GM19239 (cell line): ENCODE results near the gene LDB2.
A peak's percentile ranks its signal among the peaks of the same experiment; 100 is the strongest.

Experiments used
- DNase-seq: peaks from one replicate; pipeline ENCODE4 v3.0.0; 2011; ENCODE audit warnings: low spot score; ENCODE audit not compliant: insufficient read length
- FAIRE-seq: peaks from 2 replicates; lab custom pipeline; 2011; peaks lifted over from hg19 to GRCh38; lab: Jason Lieb, UNC

Gene LDB2

DNA sequence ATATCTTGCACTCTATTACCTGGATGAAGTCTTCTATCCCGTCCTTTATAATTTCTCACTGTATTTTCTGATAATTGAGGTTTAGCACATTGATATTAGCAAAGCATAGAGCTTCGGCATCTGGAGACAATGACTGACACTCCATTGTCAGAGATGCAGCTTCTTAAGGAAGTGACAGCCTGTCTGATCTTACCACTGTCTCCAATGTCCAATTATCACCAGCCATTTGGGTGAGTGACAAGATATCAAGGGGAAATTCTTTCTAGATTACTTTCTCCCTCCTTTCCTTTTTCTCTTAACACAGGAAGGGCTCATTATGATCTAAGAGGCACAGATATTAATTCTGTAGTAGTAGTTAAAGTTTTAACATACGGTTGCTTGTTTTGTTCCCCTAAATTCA, 86.4 kb downstream of the LDB2 start:
- no peak for DNase-seq
- FAIRE-seq, result no peak

DNA sequence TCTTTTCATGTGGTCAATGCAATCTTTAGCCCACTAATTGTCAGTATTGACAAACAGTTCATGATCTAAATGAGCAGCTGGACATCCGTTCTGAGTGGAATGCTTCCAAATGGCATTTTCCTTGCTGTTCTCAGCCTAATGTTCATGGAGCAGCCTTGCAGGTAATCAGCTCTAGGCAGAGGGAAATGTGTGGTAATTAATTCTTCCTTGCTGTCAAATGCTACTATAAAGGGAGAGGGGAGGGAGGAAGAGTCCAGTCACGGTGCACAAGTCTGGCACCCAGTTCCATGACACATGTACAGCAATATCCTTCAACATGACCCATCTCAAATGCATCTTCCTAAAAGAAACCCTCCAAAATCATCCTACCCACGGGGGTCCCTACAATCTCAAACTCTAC, 88.5 kb downstream of the LDB2 start:
- DNase-seq, result no peak
- FAIRE-seq, result no peak

DNA sequence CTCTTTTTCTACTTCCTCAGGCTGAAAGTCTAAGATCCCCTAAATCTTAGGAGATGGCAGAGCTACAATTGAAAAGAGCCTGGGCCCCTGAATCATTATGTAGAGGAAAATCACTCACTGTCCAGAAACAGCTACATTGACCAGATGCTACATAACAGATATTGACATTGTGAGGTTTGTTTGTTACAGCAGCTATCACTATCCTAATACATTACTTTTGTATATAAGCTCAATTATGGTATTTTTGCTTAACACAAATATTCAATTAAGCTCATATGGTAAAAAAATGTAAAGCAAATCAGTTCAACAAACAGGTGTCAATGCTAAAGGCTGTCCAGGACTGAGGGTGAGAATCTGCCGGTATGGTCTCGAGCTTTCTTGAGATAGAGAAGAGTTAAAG, 89.4 kb downstream of the LDB2 start:
- no peak for FAIRE-seq
- DNase-seq, result no peak

DNA sequence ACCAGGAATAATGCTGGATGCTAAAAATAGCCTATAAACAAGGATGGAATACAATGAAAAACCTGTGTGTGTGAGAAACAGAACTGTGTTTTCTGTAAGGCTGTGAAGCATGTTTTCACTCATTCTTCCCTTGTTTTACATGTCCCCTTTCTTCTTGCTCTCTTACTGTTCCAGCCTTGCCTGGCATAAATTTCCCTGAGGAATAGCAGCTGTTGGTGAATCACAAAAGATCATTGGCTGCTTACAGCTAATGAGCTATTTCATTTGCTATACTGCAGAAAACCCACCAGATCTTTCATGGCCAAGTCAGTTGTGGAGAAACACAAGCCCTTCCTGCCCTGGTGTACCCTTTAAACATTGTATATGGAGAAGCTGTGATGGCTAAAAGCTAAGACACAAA, 91.1 kb downstream of the LDB2 start:
- FAIRE-seq, result no peak

DNA sequence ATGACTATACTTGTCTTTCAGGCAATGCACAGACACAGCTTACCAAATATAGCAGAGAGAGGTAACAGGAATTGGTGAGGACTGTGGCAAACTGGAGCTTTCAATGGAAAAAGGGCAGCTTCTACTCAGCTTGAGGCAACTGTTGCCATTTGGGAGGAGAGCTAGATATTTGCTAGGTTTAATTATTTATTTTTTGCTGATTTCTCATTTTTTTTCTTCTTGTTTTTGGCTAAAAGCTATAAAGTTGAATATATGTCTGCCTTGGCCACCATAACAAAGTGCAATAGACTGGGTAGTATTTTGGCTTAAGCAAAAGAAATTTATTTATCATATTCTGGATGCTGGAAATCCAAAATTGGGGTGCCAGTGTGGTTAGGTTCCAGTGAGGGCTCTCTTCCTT, 93.9 kb downstream of the LDB2 start:
- no peak for FAIRE-seq

More for the DNA sequence above, 91.1 kb downstream of the LDB2 start:
- DNase-seq, result no peak

DNA sequence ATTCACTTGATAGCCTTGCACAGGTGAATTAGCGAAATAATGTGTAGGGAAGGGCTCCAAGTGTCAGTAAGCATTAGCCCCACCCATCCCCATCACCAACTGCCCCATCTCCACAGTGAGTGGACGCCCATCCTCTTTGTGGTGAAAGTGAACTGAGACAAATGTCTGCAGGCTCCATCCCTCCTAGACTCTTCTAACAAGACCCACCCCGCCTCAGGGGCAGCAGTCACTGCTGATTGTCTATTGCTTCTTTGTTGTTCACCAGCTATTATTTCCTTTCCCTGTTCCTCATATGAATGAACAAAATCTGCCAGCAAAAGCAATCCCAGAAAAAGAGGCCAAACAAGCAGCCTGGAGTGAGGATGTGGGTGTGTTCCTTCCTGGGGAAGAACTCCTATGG, 96.4 kb downstream of the LDB2 start:
- FAIRE-seq (no peak), DNase-seq (no peak)

More for the DNA sequence above, 93.9 kb downstream of the LDB2 start:
- no peak for DNase-seq

DNA sequence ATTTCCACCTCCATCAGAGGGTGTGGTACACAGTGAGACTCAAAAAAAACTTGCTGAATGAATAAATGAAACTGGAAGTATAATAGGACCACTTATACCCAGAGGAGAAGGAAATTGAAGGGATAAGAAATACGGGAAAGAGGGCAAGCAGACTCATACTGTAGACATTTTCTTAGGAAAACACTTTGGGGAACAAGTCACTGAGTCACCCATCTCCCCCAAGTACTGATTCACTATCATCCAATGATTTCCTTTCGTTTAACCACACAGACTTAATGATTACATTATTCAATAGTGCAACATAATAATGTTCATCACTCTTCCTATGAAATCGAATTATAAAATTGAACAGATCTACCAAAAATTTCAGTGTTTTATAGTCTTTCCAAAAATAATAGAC, 97.1 kb downstream of the LDB2 start:
- DNase-seq, result no peak
- FAIRE-seq, result no peak

DNA sequence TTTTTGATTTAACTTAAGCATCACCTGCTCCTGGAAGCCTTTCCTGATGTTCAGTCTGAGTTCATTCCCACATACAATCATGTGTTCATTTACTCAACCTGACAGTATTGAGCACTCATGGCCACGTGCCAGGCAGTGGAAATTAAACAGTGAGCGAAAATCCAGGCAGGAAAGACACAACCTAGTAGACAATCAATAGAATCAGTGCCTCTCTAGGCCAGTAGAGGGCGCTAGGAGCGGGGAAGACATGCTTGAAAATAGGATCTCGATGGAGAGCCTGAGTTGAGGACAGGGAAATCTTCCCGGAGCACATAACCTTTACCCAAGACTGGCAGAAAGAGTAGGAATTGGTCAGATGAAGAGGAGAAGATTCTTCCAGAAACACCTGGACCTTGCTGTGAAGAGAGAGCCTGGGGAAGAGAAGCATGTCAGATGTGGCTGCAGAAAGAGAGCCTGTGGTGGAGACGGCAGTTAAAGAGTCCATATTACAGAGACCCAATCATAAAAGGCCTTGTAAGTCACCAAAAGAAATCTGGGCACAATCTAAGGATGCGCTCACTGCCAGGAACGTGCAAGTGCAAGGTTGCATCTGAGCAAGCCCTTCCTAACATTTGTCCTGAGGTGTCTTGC, 103.5 kb downstream of the LDB2 start:
- peak; percentile 66 for FAIRE-seq
- peak; percentile 6 for DNase-seq

DNA sequence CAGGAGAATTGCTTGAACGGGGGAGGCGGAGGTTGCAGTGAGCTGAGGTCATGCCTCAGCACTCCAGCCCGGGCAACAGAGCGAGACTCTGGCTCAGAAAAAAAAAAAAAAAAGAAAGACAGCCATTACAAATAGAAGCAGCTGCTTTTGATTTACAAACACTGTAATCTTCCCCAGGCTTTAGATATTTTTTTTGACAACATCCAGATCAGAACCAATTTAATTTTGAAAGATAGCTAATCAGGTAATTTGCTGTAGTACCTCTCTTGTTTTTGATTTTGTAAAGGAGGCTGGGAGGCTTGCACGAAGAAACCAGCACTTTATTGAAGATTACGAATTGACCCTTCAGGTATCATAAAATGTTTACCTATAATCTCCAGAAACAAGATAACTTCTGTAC, 107.0 kb downstream of the LDB2 start:
- DNase-seq, result no peak
- no peak for FAIRE-seq

DNA sequence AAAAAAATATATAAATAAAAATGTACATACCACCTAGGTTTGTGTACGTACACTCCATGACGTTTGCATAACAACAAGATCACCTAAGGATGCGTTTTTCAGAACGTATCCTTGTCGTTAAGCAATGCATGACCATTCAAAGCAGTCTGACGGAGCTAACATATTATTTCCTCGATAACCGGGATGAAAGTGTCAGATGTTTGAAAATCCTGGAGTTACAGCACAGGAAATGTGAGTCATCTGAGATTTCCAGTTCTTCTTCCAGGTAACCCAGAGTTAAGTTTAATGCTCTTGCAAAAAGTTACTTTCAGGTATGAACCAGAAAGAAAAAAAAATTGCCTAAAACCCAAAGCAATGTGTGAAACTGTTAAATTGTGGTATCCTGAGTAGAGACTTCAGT, 107.9 kb downstream of the LDB2 start:
- FAIRE-seq, result no peak
- DNase-seq, result no peak

DNA sequence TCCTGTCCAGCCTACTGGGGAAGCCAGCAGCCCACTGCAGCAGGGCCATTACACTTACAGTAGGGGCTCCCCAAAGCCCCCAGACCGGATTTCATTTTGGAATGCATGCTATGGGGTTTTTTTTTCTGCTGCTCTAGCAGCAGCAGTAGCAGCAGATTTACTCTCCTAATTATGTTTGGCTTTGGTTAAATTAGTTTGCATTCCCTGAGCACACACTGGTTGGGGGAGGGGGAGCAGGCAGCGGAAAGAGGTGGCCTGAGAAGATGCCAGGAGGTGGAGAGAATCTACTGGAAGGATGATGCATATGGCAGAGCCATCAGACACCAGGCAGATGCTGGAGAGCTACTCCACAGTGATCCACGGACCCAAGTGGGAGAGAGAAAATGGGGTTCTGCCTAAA, 109.6 kb downstream of the LDB2 start:
- no peak for FAIRE-seq
- DNase-seq, result no peak

DNA sequence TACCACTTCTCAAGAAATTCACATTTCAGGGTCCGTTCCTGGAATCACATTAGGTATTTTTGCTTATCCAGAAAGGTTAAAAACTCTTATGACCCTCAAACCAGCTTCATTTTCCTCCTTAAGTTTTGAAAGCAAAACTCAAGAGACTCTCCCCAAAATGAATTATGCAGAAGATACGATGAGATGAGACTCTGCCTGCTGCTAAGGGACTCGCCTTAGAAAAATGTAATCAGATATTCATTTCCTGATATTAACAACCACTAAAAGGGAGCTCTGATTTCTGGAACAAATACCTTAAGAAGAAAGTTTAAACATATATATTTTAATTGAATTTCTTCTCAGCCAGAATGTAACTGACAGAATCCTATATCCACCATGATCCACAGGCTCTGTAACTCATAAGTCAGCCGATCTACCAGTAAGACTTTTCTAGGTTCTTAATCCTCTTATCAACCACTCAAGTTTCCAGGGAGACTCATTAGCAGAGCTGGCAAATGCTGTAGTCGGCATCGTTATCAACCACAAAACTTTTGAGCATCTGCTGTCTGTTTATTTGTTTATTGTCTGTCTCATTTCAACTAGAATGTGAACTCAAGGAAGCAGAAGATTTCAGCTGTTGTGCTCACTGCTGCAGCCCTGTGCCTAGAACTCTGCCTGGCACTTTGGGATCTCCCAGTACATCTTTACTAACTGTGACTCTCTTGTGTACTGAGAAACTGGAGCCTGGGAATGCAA, 112.5 kb downstream of the LDB2 start:
- FAIRE-seq (no peak), DNase-seq (no peak)

DNA sequence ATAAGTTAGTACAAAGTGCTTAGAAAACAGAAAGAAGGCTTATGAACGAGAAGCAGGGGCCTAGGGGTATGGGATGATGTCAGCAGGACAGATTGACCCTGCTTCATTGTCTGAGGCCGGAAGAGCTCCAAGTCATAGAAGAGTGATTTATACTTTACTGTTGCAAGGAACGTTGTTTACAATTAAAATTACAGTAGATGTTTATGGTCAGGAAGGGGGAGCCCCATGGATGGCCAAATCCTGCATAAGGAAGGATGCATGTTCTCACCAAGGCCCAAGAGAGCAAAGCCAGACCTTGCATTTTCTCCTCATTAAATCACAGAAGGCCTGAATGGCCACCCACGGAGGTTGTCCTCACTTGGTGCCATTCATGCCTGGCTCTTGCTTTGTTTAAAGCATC, 115.3 kb downstream of the LDB2 start:
- no peak for FAIRE-seq
- no peak for DNase-seq

DNA sequence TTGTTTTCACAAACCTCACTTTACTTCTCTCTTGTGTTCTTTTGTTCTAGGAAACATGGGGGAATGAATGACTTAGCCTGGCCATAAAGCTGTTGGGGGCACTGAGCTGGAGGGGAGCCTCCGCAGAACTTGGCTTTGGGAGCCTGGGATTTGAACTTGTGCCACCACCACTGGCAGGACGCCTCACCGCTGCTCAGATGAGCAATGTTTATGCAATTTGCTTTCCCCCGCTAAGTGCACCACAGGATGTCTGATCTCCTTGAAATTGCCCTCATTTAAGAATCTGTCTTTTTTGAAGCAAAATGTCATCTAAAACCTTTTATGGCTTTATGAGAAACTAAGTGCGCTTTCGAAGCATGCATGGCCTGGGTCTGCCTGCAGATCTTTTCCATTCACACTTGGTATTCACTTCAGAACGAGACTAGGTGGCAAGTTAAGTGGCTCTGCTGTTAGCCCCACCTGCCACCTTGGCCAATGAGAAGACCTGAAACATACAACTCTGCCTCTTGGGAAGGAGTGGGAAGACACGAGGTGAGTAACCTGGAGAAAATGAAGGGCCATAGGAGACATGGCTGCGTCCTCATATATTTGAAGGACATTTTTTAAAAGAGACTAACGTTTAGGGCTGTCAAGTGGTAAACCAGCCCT, 119.3 kb downstream of the LDB2 start:
- DNase-seq (no peak), FAIRE-seq (no peak)

DNA sequence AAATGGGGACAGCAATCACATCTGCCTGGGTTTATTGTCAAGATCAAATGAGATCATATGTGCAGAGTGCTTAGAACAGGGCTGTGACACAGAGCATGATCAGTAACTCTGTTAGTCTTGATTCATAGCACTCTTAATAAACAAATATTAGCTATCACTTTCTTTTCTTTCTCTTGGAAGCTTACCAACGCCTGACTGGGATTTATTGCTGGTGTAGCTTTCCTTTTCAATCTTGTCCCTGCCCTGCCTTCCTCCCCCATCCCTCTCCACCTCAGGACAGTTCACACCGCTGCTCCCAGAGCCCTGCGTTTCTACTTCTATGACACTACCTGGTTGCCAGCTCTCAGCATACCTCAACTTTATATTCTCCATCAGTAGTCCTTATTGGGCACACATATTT, 120.7 kb downstream of the LDB2 start:
- no peak for DNase-seq
- no peak for FAIRE-seq

DNA sequence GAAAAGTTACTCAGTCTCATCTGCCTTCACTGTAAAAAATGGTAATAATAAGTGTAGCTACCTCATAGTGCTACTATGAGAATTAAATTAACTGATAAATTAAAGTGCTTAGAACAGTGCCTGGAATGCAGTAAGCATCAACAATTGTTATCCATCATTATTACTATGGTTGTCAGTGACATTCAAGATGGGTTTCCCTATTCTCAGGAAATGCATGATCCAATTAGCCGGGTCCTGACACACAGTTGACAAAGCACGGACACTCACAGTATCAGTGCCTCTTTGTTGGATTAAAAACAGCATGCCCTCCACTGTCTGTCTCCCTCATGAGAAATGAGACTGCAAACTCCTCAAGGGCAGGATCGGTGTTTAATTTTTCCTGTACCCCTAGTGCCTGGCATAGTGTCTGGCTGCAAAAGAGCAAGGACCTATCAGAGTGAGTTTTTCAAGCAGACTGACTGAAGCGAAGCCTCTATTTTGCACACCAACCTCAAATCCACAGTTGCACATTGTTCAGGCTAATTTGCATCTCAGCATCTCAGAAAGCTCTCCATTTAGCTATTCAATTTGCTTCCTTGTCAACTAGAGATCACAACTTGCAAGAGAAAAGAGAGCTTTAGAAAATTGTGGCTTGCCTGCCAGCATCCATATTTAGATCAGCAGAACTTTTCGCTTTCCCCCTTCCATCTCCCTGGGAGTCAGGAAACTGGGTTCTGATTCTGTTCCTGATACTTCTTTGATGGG, 122.9 kb downstream of the LDB2 start:
- DNase-seq, result no peak
- no peak for FAIRE-seq

DNA sequence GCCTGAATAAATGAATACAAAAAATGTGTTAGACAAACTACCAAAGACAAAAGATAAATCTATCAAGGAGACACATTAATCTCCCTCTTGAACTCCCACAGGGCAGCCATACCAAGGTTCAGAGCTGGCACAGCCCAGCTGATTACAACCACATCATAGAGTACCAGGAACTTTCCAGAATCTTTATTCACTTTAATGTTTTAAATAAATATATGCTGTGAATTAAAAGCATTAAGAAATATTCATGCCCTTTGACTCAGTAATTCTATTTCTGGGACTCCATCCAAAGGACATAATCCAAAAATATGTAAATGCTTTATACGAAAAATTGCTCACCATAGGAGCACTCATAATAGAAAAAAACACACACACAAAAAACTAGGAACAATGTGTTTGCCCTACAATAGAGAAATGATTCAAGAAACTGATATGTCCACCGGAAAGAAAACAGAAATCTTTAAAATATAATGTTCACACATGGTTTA, 126.0 kb downstream of the LDB2 start:
- no peak for FAIRE-seq

DNA sequence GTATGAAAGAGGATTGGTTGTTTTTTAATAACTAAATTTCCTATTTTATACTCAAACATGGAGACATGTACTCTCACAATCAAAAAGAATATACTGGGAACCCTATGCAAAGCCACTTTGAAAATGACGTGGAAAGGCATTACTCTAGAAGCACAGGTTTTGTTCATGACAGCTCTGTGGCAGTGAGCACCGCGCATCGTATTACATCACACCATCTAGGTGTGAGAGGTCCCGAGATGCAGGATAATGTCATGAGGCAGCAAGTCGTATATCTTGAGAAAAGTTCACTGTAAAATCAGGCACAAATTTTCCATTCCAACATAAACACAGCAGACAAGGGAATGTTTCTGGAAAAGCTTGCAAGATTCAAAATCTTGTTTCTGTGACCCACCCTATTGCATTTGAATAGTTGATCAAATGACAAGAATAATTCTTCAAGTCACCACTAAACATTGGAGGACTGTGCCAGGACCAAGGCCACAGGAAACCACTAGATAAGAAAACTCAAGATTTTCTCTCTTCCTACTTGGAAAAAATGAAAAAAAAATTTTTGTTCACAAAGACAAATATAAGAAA, 127.6 kb downstream of the LDB2 start:
- DNase-seq, result no peak
- no peak for FAIRE-seq

More for the DNA sequence above, 126.0 kb downstream of the LDB2 start:
- DNase-seq, result no peak

DNA sequence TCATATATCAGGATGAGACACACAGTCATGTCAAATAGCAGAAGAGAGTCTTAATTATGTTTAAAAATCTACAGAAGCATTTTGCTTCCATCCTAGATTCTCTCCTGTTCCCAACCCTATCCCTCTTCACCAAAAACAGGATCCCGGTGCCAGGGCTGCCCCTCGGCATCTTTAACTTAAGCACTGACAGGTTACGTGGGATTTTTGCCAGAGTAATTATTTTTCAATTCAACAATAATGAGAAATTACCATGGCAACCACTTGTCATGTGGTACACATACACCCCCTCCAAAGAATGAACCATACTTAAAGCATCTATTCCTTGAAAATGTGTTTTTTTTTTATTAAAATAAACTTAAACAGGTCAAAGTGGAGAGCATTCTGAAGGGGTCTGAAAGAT, 130.6 kb downstream of the LDB2 start:
- DNase-seq, result no peak
- FAIRE-seq, result no peak

DNA sequence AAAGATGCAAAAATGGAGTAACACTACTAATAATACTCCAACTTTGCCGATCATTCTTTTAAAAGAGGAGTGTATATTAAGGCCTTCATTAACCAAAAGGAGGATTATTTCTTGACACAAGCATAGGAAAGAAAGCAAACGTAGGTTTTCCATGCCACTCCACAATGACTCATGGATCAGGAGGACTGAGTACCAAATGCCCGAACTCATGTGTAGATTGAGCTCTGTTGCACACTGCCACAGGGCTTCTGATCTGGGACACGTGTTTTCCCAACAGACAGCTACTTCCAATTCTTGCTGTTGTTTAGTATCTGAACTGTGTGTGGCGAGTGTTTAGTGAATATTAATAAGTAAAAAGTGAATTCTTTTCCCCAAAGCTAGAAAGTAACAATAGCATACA, 131.2 kb downstream of the LDB2 start:
- no peak for DNase-seq
- FAIRE-seq, result no peak
